SKM-1 treated with dmso at 0.1 percent for 144 hours (cell line): ENCODE data around the gene WWTR1.

Experiments
- DNase-seq: peaks from one replicate; lab custom pipeline; 2025; ENCODE audit not compliant: unreplicated experiment; lab: John Stamatoyannopoulos, UW

Gene WWTR1

GRCh38 chr3:149502438-149502837, 155.4 kb downstream of the WWTR1 start:
- no peak for DNase-seq

- DNase-seq: no peak
These were observed 156.3 kb downstream of the WWTR1 start for GRCh38 chr3:149501524-149501923.

GRCh38 chr3:149497966-149498670, 159.7 kb downstream of the WWTR1 start:
- DNase-seq: no peak

- DNase-seq: no peak
These were observed 160.9 kb downstream of the WWTR1 start for GRCh38 chr3:149496891-149497290.

GRCh38 chr3:149495581-149496125, 162.2 kb downstream of the WWTR1 start:
- DNase-seq: no peak

DNA sequence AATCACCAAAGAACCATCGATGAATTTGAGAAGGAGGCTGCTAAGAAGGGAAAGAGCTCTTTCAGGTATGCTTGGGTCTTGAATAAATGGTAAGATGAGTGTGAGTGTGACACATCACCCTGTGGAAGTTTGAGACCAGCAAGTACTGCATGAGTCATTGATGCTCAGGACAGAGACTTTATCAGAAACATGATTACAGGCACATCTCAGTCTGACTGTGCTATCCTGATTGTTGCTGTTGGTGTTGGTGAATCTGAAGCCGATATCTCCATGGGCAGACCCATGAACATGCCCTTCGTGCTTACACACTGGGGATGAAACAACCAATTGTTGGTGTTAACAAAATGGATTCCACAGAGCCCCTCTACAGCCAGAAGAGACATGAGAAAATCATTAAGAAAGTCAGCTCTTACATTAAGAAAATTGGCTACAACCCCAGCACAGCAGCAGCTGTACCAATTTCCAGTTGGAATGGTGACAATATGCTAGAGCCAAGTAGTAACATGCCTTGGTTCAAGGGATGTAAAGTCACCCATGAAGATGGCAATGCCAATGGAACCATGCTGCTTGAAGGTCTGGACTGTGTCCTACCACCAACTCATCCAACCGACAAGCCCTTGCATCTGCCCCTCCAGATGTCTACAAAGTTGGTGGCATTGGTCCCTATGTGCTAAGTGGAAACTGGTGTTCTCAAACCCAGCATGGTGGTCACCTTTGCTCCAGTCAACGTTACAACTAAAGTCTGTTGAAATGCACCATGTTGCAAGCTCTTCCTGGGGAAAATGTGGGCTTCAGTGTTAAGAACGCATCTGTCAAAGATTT, 162.9 kb downstream of the WWTR1 start:
- no peak for DNase-seq

- peak; percentile 49 for DNase-seq
These were observed 163.6 kb downstream of the WWTR1 start for GRCh38 chr3:149494022-149494758.

- no peak for DNase-seq
These were observed 164.4 kb downstream of the WWTR1 start for GRCh38 chr3:149493315-149494021.

DNA sequence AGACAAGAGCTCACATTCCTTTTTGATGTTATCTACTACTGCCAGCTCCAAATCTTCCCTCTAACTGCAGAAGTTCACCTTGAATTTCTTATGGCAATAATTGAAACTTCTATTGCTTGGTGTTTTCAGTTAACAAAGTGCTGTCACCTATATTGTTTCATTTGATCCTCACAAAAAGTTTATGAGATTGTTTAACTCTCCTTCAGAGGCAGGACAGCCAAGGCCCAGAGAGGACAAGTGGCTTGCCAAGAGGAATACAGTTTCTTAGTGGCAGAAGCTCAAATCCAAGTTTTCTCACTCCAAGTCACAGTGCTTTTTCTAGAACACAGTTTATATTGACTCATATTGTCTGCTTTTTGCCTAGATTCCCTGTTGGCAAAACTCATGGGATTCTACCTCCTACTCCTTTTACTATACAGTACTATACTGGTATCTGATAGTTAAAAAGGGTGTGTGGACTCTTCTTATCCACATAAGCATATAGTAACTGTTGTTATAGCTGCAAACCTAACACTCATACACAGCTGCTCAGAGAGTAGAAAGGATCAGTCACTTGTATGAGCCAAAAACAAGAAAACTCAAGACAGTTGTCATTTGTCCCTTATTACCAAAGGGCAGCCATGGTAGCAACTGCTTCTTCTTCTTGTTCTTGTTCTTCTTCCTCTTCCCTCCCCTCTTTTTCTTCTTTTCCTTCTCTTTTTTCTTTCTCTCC, 167.4 kb downstream of the WWTR1 start:
- no peak for DNase-seq

DNA sequence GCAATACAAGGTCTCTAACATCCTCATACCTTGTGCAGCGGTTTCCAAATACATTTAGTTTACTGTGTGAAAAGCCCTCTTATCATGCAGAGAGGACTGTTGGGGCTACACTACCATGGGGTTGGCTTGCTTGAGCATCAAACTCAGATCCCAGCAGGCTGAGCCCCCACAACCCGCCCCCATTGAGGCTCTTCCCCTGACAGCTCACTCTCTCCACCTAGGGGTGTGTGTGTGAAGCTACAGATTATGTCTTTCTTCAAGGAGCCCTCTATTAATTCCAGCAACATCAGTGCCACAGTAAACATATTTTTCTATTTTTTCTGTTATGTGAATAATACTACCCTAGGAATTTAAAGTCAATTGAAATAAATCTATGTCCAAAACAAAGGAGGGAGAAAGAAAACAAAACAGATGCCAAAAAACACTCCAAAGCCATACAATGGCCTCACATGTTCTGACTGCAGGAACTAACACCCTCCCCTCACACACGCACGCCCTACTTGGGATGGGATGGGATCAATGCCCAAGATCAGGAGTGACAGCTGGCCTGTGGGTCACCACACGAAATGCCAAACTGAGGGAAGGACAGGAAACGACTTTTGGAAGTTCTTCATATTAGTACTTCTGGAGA, 168.7 kb downstream of the WWTR1 start:
- DNase-seq: peak; percentile 14

DNA sequence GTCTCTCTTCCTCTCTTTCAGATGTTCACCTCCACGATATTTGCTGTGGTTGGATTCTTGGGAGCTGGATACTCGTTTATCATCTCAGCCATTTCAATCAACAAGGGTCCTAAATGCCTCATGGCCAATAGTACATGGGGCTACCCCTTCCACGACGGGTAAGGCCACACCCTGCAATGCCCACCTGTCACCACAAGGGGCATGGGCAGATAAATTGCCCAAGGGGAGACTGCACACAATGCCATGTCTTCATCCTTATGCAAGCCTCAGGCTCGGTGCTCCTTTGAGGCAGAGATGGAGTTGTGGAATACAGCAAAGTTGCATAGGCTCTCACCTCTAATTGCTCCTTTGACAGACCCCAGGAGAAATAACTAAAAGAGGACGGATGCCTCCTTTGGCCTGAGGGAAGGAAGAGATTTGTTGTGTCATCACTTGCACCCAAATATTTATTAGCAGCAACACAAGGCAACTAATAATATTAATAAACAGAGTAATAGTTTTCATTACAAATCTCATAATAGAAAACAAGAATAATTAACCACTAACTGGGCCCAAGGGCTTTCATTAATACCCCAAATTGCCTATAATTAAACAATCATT, 170.1 kb downstream of the WWTR1 start:
- peak; percentile 9 for DNase-seq

DNA sequence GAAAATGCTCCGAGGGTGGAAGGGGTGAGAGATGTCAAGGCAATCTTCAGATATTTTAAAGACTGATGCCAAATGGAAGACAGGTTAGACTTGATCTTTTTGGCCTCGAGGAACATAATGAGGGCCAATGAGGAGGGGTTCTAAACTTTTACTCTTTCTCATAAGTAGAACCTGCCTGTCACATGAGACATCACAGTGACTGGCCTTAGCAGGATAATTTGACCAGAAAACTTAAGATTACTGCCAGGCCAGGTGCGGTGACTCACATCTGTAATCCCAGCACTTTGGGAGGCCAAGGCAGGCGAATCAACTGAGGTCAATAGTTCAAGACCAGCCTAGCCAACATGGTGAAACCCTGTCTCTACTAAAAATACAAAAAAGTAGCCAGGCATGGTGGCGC, 171.1 kb downstream of the WWTR1 start:
- no peak for DNase-seq

DNA sequence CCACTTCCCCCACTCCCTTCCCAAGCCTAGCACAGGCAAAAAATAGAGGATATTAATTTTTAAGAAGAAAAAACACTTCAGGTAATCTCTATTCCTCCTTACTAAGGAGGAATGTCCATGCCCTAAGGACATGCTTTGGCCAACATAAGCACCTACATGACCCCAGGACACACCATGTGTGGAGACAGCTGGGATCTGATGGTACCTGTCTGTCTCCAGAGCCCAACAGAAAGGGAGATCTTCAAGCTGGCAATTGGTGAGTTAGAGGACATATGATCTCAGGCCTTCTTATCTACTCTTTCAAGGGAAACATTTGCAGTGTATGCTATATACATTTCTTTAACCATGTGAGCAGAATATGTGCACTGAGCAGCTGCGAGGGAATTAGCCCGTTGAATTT, 176.3 kb downstream of the WWTR1 start:
- no peak for DNase-seq

GRCh38 chr3:149481056-149481455, 176.8 kb downstream of the WWTR1 start:
- peak; percentile 54 for DNase-seq

DNA sequence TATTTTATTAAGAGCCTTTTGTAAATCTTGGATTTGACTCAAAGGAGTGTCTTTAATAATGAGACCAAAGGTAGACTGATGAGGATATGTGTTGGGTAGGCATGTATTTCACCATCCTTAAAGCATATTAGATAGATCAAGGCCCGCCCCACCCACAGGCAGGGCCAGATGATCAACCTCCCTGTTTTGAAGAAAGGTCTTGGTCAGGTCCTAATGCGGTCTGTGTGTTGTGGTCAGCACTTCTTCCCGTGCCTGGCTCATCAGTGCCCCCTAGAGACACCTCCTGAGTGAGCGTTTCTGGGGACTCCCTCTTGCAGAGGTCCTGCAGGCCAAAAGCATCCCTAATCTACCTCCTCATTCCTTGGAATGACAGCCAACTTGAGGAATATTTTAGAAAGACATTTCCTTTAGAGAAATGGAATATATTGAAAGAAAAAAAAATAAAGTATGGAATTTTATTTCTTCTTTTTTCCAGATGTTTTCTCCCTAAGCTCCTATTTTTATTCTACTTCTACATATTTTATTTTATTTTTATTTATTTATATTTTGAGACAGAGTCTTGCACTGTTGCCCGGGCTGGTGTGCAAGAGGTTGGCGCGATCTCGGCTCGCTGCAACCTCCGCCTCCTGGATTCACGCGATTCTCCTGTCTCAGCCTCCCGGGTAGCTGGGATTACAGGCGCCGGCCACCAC, 177.4 kb downstream of the WWTR1 start:
- DNase-seq: peak; percentile 75

- DNase-seq: no peak
These were observed 178.1 kb downstream of the WWTR1 start for GRCh38 chr3:149479621-149480325.

- DNase-seq: peak; percentile 59
These were observed 181.6 kb downstream of the WWTR1 start for GRCh38 chr3:149476225-149476624.

GRCh38 chr3:149475451-149476060, 182.3 kb downstream of the WWTR1 start:
- no peak for DNase-seq
